HG03469 (cell line): Measurements from ENCODE around the gene GPA33.

ENCODE experiments used
- ATAC-seq: cut with Tn5 transposase; IDR thresholded peaks from one replicate; pipeline ENCODE4 v1.9.1; 2021; ENCODE audit warnings: mild to moderate bottlenecking, moderate library complexity, moderate number of reproducible peaks; ENCODE audit not compliant: unreplicated experiment

Gene GPA33

GRCh38 chr1:167118188-167118587 lies 28.0 kb upstream of the GPA33 start:
- no peak for ATAC-seq

- no peak for ATAC-seq
These were observed 27.0 kb upstream of the GPA33 start for GRCh38 chr1:167117225-167117624.

GRCh38 chr1:167116174-167116573 lies 26.0 kb upstream of the GPA33 start:
- ATAC-seq, result no peak

- ATAC-seq, result no peak
These were observed 25.5 kb upstream of the GPA33 start for GRCh38 chr1:167115655-167116054.

- no peak for ATAC-seq
These were observed 24.5 kb upstream of the GPA33 start for GRCh38 chr1:167114725-167115124.

GRCh38 chr1:167111868-167112709 lies 21.9 kb upstream of the GPA33 start:
- no peak for ATAC-seq

GRCh38 chr1:167110586-167110985 lies 20.4 kb upstream of the GPA33 start:
- ATAC-seq, result peak; percentile 81

- ATAC-seq, result no peak
These were observed 18.9 kb upstream of the GPA33 start for GRCh38 chr1:167109125-167109524.

GRCh38 chr1:167107456-167107855 lies 17.3 kb upstream of the GPA33 start:
- no peak for ATAC-seq

- ATAC-seq, result no peak
These were observed 15.9 kb upstream of the GPA33 start for GRCh38 chr1:167106119-167106461.

- ATAC-seq, result no peak
These were observed 15.3 kb upstream of the GPA33 start for GRCh38 chr1:167105271-167106118.

GRCh38 chr1:167104256-167104633 lies 14.1 kb upstream of the GPA33 start:
- no peak for ATAC-seq

- ATAC-seq, result no peak
These were observed 12.9 kb upstream of the GPA33 start for GRCh38 chr1:167102906-167103573.

GRCh38 chr1:167101754-167102153 lies 11.6 kb upstream of the GPA33 start:
- no peak for ATAC-seq

- no peak for ATAC-seq
These were observed 10.6 kb upstream of the GPA33 start for GRCh38 chr1:167100730-167101129.

- ATAC-seq, result no peak
These were observed 9.7 kb upstream of the GPA33 start for GRCh38 chr1:167099851-167100250.

GRCh38 chr1:167095368-167095767 lies 5.2 kb upstream of the GPA33 start:
- ATAC-seq, result no peak

- ATAC-seq, result no peak
These were observed 4.5 kb upstream of the GPA33 start for GRCh38 chr1:167094690-167095089.

GRCh38 chr1:167093846-167094516 lies 3.8 kb upstream of the GPA33 start, which contains the start of gene STYXL2:
STYXL2 (plus strand) TSS chr1:167094075; CDS start chr1:167094850, 775 bp downstream.
- ATAC-seq, result no peak

- no peak for ATAC-seq
These were observed 2.5 kb upstream of the GPA33 start for GRCh38 chr1:167092653-167093052.

- no peak for ATAC-seq
These were observed 251 bp downstream of the GPA33 start for GRCh38 chr1:167089939-167090313.
